Stimulated activated CD8-positive, alpha-beta memory T cell treated with anti-CD3 and anti-CD28 coated beads, Interleukin-7, amount 100 ng/mL, for 1 hour (primary cell): Measurements from ENCODE around the gene TRAF6.
A peak's percentile ranks its signal among the peaks of the same experiment; 100 is the strongest.
"Not testable (repeated sequence)": the region's sequence is repeated elsewhere in the genome, so short reads cannot be mapped to it uniquely, and the experiment has no call there.

Experiments used
- DNase-seq, 2 donors: peaks; one replicate each; pipeline ENCODE4 v3.0.0-alpha.2; 2020; ENCODE audit warnings: low read depth in 2 of 2

The TRAF6 gene, protein sequence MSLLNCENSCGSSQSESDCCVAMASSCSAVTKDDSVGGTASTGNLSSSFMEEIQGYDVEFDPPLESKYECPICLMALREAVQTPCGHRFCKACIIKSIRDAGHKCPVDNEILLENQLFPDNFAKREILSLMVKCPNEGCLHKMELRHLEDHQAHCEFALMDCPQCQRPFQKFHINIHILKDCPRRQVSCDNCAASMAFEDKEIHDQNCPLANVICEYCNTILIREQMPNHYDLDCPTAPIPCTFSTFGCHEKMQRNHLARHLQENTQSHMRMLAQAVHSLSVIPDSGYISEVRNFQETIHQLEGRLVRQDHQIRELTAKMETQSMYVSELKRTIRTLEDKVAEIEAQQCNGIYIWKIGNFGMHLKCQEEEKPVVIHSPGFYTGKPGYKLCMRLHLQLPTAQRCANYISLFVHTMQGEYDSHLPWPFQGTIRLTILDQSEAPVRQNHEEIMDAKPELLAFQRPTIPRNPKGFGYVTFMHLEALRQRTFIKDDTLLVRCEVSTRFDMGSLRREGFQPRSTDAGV

DNA sequence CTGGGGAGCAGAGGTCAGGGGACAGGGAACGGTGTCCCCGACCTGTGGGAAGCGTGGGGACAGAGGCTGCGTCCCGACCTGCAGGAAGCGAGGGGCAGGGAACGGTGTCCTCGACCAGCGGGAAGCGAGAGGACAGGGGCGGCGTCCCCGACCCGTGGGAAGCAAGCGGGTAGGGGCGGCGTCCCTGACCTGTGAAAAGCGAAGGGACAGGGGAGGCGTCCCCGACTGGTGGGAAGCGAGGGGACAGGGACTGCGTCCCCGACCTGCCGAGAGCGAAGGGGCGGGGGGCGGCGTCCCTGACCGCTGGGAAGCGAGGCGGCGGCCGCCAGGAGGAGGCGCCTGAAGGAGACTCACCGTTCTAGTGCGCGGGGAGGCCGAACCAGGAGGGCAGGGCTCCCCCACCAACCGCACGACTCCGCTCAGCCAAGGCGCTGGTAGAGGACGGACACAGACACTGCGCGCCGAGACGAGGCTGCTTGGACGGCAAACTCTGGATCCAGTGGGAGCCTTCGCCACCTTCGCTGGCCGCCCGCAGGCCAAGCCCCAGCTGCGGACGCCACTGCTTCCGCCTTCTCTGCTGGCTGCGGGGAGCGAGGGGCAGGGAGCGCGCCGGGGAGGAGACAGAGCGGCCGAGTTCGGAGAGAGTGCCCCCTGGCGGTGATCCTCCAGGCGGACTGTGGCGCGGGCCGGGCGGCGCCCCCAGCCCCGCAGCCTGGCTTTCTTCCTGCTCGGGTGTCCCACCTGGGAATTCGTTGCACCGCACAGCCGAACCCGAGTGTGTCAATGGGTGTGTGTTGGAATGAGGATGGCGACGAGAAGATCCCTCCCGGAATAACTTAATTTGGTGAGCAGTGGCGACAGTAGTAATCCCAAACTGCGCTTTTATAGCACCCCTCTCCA is at the start of gene TRAF6:
Gene TRAF6, minus strand, starts transcription at position 579 of the 900 bp plus-strand sequence. CDS start 8,757 bp downstream, outside the sequence.
- DNase-seq = peak; percentile 80 to 87

DNA sequence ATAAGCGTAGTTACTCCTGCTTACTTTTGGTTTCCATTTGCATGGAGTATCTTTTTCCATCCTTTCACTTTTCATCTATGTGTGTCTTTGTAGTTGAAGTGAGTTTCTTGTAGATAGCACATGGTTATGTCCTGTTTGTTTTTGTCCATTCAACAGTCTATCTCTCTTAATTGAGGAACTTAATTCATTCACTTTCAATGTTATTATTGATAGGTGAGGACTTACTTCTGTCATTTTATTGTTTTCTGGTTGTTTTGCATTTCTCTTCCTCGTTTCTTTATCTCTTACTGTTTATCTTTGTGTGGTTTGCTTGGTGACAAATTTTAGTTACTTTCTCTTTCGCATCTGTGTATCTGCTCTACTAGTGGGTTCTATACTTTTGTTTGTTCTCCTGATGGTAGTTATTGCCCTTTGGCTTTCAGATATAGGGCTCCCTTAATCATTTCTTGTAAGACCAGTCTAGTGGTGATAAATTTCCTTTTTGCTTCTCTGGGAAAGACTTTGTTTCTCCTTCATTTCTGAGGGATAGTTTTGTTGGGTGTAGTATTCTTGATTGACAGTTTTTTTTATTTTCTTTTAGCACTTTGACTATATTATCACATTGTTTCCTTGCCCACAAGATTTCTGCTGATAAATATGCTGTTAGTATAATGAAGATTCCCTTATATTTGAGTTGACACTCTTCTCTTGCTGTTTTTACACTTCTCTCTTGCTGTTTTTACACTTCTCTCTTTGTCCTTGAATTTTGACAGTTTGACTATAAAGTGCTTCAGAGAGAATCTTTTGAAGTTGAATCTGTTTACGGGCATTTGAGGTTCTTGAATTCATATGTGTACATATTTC is 48.7 kb upstream of the TRAF6 start:
- no peak for DNase-seq

DNA sequence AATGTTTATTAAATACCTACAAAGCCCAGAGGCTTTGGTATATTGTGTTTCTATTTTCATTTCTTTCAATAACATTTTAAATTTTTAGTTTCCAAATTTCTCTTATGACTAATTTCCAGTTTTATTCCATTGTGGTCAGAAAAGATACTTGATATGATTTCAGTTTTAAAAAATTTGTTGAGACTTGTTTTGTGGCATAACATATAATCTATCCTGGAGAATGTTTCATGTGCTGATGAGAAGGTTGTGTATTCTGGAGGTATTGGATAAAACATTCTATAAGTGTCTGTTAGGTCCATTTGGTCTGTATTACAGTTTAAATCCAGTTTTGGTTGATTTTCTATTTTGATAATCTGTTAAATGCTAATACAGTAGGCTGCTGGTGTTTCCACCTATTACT is 47.9 kb upstream of the TRAF6 start:
- no peak for DNase-seq

DNA sequence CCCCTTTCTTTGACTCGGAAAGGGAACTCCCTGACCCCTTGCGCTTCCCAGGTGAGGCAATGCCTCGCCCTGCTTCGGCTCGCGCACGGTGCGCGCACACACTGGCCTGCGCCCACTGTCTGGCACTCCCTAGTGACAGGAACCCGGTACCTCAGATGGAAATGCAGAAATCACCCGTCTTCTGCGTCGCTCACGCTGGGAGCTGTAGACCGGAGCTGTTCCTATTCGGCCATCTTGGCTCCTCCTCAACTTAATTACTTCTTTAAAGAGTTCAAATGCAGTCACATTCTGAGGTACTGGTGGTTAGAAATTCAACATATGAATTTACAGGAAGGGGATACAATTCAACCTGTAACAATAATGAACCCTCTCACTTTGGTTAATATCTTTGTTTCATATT is 47.3 kb upstream of the TRAF6 start:
- not testable (repeated sequence) for DNase-seq

DNA sequence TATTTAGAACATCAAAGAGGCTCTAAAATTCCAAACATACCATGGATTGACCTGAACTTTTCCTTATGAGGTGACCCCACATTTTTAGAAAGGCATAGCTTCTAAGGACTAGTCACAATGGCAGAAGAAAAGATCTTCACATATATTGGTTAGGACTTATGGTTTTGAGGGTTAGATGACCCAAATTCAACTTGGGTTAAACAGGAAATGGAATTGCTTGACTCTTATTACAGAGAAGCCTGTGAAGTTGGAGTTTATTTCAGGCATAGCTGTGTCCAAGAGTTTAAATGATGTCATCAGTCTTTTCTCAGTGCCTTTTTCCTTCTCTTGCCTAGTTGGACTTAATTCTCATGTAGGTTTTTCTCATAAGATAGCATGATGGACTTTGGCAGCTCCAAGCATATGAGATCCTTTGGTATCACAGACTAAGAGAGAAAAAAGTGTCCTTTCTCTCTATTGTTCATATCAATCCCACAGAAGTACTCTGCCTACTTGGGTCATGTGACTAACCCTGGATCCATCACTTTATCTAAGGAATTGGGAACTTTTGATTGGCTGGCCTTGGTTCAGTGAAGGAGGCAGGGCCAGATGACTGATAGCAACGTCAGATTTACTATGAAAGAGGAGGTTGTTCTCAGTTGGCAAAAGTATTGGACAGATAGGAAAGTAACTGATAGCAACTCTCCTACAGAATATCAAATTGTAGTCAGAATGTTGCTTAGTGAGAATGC is 40.5 kb upstream of the TRAF6 start:
- DNase-seq = no peak

DNA sequence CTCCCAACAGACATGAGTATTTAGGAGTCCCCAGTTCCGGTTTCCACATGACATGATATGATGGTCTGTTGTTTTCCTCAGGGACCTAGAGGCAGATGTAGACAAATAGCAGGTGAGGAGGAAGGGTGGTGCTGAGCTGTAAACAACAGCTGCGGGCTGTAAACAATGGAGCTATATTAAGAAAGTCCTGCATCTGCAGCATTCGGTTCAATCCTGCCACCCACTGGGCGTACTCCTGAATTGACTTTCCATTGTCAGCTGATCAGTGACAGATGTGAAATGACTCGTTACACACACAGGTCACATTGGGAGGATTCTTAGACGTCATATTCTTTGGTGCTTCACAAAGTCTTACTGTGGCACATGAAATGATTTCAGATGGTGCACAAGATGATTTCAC is 30.9 kb upstream of the TRAF6 start:
- DNase-seq = no peak

DNA sequence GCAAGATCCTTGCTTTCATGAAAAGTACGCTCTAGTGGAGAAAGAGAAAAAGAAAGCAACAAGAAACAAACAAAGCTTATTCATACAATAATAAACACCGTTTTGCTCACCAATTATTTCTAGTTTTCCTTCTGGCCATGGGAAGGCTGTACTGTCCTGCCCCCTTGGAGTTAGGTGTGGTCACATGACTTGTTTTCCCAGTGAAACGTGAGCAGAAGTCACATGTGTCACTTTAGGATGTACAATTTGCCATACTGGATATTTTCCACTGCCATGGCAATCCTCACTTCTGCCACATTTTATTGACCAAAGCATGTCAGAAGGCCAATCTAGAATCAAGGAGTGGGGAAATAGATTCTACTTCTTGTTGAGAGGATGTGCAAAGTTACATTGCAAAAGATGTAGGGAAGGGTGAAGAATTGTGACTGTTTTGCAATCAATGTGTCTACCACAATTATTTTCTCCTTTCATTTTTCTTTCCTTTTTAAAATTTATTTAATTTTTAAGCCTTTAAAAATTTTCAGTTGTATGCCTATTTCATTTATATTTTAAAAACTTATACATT is 24.3 kb upstream of the TRAF6 start:
- no peak for DNase-seq

DNA sequence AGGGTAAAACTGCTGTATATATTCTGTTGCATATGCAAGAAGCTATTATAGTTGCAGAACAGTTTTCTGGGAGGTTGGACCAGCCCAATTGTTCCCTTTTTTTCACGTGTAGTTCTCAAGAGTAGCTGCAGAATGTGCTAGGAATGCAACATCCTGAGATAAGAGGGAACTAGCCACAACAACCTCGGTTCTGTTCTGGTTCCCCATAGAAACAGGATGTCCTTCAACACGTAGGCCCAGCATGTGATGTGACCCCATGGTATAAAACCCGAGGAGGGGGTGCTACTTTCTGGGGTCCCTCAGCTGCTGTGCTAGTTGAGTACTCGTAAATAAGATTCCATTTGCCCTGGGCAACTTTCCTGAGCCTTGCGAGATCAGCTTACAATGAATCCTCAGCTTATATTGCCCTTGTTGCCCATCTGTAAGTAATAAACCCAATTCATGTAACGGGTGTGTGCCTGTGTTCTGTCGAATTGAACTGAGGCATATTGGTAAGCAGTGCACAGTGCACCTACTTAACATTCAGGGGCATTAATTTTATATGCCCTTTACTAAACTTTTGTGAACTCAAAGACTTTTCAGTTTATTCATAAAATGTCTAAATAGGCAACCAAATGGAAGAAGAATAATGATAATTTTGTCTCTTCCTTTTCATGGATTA is 23.0 kb upstream of the TRAF6 start:
- DNase-seq = no peak

DNA sequence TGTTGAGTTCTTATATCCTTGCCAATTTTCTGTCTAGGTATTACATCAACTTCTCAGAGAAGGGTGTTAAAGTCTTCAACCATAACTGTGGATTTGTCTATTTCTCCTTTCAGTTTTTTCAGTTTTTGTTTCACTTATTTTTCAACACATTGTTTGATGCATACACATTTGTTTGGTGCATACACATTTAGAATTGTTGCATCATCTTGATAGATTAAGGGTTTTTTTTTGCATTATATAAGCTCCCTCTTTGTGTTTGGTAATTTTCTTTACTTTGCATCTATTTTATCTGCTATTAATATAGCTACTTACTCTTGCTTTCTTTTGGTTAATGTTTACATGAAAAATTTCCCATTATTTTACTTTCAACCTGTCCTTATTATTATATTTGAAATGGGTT is 20.8 kb upstream of the TRAF6 start:
- DNase-seq = no peak

DNA sequence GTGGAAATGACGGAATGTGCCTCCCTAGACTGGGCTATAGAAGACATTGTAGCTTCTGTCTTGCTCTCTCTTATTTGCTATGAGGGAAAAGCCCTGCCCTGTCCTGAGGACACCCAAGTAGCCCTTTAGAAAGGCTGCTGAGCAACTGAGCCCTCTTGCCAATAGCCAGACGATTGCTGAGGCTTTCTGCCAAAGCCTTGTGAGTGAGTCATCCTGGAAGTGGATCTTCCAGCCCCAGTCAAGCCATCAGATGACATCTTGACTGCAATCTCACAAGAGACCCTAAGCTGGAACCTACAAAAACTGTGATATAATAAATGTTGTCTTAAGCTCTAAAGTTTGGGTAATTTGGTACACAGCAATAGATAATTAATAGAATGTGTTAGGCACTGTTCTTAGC is 3.9 kb upstream of the TRAF6 start:
- no peak for DNase-seq

DNA sequence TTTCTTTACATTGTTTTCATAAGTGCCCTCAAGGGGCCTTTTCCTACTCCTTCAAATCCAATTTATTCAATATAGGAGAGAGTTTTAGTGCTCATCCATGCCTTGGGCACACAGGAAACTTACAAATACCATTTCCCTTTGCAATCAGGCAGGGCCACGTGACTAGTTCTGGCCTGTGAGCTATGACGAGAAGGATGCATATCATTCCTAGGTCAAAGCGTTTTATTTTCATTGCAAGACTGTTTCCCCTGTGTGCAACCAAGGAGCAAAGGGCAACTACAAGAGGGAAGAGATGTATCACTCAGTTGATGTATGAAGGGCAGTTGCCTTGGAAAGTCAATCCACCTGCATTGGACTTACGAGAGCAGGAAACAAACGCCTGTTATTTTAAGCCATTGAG is 1.9 kb upstream of the TRAF6 start:
- DNase-seq = no peak

DNA sequence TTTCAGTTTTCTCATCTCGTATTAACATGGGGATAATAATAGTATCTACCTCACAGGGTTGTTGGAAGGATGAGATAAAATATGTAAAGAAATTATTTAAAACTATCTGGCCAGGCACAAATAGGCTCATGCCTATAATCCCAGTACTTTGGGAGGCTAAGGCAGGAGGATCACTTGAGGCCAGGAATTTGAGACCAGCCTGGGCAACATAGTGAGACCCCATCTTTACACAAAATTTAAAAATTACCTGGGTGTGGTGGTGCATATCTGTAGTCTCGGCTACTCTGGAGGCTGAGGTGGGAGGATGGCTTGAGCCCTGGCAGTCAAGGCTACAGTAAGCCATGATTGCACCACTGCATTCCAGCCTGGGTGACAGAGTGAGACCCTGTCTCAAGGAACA is 990 bp upstream of the TRAF6 start:
- DNase-seq = not testable (repeated sequence)

DNA sequence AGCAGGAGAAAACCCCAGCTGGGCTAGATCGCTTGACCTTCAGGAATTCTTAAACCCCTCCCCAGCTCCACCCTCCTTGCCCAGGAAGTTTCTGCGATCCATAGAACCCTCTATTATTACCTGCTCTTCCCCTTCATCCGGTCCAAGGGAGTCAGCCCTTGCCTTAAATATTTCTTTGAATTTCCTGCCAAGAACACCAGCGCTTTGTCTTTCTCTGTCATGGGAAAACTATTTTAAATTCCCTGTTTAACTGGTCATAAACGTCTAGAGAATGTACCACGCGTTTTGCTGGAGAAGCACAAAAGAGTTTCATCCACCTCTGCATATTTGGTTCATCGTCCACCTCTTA is 496 bp upstream of the TRAF6 start:
- no peak for DNase-seq

DNA sequence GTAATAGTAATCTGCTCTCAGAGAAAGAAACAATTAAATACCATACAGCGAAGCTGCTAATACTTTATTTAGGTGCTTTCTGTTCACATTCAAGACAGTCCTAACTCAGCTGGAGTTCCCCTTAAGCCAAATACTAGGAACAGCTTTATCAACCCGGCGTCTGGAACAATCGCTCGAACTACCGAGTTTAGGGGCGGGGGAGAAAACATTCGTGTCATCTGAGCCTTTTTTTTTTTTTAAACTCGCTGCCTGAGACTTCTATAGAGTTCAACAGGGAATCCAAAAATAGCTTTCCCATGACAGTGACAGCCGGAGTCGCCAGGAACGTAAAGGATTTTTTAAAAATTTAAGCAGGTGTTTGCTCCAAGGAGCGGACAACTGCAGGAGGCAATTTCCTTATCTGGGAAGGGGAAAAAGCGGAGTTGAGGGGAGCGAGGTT is 852 bp downstream of the TRAF6 start:
- peak; percentile 17 to 29 for DNase-seq

DNA sequence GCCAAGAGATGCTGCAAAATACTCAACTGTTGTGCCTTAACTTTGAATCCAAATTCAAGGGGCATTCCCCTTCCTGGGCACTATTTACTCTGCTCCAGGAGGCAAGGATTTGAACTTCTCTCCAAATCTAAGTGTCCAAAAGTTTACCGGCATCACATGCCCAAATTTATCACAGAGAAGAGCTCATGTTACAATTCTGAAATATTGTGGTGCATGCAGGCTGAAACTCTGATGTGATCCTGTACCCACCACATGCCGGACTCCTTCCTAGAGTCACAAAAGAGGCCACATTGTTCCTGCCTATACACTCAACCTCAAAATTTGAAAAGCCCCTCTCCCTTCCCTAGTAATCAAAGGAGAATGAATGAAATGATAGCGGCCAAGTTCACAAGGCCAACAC is 1.3 kb downstream of the TRAF6 start:
- DNase-seq = no peak

DNA sequence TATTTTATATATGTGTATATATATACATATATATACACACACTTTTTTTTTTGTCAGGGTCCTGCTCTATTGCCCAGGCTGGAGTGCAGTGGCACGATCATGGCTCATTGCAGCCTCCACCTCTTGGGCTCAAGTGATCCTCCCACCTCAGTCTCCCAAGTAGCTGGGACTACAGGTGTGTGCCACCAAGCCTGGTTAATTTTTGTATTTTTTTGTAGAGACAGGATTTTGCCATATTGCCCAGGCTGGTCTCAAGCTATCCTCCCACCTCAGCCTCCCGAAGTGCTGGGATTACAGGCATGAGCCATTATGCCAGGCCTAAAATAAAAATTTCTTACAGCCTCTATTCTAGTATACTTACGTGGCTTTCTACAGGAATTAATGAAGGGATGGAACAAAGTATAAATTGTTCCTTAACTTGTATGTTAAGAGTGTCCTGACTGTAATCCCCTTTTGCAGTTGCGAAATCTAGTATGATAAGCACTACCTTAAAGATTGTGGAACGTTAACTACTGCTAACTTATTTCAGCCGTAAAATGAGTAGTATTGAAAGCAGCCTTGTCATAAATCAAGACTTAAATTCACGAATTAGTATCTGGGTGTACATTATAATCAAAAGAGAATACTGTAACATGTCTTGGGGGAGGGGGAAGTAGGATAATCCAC is 2.1 kb downstream of the TRAF6 start:
- DNase-seq = no peak

DNA sequence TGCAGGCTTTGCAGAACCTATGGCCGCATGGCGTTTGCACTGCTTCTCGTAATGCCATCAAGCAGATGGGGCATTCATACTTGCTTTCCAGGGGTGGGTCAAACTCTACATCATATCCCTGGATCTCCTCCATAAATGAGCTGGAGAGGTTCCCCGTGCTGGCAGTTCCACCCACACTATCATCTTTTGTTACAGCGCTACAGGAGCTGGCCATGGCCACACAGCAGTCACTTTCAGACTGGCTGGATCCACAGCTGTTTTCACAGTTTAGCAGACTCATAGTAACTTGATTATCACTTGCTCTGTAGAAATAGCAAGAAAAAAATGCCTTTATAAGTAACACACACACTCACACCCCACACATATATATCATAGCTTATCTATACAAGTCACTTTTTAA is 8.8 kb downstream of the TRAF6 start:
- DNase-seq = no peak

DNA sequence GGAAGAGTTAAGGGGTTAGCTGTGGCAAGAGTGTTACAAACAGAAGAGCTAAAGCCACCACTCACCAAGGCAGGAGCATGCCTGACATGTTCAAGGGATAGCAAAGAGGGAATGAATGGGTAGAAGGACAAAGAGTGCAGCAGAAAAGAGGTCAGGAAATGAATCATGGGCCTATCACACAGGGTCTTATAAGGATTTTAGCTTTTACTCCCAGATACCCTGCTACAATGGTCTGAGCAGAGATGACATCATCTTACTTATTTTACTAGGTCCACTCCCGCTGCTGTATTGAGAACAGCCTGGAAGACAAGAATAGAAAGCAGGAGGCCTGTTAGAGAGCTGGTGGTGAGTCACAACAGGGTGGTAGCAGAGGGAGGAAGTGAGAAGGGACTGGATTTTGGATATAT is 9.8 kb downstream of the TRAF6 start:
- no peak for DNase-seq

DNA sequence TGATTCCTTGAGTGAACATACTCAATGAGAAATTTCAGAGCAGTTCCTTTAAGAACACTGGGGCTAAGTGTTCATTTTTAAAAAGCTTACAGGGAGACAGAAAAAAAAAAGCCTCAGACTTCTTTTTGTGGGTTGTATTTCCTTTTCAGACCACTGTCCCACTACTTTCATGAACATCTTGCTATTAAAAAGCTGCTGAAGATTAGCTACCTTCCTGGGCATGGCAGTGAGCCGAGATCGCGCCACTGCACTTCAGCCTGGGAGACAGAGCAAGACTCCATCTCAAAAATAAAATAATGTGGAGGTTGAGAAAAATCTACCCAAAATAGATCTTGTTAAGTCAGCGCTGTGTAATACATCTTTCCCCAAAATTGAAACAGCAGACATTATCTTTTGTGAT is 10.8 kb downstream of the TRAF6 start:
- DNase-seq = no peak

DNA sequence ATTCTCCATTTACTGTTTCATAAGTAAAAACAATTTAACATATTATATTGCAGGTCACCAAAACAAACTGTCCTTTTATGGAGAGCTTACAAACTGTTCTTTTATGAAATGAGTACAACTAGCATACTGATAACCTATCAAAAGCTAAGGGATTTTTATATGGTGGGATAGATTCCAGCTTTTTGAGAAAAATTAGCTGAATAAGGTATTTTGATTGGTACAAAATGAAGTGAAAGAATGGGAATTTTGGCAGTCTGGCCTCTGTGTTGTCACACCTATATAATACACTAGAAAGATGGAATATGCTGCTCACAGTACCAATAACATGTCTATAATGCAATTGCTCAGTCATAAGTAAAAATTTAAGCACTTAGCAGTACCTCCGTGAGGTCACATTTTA is 11.4 kb downstream of the TRAF6 start:
- no peak for DNase-seq
